C1 segment of cervical spinal cord (tissue), 14 donors: Measurements from ENCODE around the gene OLFML2A.
"Not testable (repeated sequence)": the region's sequence is repeated elsewhere in the genome, so short reads cannot be mapped to it uniquely, and the experiment has no call there.

Experiments used
- DNase-seq, 14 donors: peaks; one replicate each; lab custom pipeline; 2025; lab: John Stamatoyannopoulos, UW

OLFML2A gene

DNA sequence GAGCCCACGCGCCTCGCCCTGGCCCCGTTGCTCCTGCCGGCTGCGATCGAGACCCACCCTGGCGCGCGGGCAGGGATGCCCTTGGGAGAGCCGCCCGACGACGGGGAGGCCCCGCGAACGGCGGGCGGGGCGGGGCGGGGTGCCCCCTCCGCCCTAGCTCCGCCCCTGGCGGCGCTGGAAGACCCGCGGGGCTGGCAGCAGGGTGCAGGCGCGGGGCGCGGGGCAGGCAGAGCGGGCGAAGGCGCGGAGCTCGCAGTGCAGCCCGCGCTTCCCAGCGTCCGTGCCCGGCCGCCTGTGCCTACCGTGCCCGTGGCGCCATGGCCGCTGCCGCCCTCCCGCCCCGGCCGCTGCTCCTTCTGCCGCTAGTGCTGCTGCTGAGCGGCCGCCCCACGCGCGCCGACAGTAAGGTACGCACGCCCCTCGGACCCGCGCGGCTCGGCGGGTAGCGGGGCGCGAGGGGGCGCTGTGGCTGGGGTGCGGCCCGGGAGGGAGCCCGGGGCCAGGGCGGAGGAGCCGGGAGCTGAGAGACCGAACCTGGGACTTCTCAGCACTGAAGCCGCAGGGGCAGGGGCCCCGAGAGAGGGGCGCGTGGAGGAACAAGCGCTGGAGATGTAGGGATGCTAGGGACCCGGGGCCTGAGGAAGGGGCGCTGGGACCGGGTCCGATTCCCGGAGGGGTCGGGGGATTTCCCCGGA lies at the start of gene OLFML2A:
Gene OLFML2A, plus strand, starts transcription at position 180 of the 695 bp plus-strand sequence. Its CDS starts 138 bp downstream, at position 318.
- no peak for DNase-seq

DNA sequence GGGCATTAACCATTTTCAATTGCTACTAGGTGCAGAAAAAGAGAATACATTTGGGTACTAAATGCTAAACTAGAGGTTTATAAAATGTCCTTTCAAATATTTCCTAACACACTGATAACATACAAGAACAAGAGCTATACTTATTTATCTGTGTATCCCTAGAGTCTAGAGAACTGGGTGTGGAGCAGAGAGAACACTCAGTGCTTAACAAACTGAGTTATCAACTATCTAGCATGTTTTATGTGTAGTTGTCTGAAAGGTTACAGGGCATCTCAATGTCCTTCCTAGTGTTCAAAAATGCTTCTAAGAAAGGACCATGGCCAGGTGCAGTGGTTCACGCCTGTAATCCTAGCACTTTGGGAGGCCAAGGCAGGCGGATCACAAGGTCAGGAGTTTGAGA lies 46.2 kb upstream of the OLFML2A start:
- no peak for DNase-seq

DNA sequence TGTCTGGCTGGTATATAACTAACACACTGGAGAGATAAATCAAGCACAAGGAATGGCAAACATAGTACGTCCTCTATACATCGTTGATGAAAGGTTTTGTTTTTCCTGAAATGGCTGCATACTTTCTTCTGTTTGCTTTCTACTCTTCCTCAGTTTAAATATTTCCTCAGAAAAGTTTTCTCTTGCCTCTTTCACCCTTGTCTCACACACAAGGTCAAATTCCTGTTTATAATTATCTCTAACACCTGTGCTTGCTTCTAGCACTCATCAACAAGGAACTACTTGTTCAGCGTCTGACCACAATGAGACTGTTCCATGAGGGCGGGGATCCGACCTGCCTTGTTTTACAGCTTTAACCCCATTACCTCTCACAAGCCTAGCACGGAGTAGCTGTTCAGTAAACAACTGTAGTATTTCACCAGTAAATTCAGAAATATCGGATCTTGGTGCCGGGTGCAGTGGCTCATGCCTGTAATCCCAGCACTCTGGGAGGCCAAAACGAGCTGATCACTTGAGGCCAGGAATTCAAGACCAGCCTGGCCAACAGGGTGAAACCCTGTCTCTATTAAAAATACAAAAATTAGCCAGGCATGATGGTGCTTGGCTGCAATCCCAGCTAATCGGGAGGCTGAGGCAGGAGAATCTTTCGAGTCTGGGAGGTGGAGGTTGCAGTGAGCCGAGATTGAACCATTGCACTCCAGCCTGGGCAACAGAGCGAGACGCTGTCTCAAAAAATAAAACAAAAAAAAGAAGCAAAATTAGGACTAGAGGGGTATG lies 42.8 kb upstream of the OLFML2A start:
- DNase-seq: no peak

DNA sequence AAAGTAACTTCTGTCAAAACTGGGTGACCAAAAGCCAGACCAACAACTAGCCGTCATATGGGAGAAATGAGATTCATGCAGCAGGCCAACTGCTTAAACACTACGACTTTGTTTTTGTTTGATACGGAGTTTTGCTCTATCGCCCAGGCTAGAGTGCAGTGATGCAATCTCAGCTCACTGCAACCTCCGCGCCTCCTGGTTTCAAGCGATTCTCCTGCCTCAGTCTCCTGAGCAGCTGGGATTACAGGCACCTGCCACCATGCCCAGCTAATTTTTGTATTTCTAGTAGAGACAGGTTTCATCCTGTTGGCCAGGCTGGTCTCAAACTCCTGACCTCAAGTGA lies 42.2 kb upstream of the OLFML2A start:
- not testable (repeated sequence) for DNase-seq

DNA sequence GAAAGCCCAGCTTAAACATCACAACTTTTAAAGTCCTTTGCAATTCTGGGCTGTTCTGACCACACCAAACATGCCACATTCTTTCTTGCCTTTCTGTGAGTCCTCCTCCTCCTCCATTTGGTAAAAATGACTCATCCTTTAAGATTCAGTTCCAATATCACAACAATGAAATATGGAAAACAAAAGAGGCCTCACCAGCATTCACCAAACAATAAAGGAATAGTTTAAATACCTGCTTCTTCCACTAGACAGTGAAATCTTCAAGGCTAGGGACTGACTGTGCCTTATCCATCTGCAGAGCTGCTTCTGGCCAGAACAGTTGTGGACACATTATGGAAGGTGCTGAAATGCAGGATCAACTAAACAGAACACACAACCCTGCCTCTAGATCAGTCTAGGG lies 41.8 kb upstream of the OLFML2A start:
- DNase-seq: no peak

DNA sequence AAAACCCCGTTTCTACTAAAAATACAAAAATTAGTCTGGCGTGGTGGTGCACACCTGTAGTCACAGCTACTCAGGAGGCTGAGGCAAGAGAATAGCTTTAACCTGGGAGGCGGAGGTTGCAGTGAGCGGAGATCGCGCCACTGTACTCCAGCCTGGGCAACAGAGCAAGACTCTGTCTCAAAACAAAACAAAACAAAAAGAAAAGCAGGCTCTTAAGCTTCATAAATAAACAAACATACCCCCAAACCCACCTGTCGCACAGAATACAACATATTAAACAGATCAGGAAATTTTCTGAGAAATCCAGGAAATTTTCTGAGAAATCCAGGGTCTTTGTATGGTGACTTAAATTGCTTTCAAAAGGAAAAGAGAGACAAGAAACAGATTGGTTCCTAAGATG lies 38.9 kb upstream of the OLFML2A start:
- DNase-seq: not testable (repeated sequence)

DNA sequence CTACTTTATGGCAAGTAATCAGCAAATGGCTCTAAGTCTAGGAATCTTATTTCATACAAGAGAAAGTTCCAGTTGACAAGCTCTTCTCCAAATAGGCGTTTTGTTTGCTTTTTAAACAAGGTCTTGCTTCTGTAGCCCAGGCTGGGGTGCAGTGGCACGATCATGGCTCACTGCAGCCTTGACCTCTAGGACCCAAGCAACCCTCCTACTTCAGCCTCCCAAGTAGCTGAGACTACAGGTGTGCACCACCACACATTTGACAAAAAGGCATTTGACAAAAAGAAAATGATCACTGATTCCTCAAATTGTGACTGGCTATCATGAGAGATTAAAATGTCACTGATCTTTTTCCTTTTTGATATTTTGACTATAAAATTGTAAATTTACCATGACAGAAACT lies 37.6 kb upstream of the OLFML2A start:
- DNase-seq: no peak

DNA sequence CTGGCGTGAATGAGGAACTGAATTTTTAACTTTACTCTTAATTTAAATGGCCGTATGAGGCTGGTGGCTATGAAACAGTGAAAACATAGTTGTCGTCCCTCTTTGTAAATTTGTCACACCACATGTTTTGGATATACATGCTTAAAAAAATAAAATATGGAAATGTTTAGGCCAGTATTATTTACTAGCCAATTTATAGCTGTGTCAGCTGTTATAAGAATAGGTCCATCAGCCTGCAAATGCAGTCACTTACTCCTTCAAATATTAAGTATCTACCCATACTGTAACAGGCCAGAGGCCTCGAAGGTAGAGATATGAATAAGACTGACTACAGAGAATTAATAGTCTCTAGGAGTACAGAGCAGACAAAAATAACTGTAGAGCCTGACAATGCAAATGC lies 35.8 kb upstream of the OLFML2A start:
- DNase-seq: no peak

DNA sequence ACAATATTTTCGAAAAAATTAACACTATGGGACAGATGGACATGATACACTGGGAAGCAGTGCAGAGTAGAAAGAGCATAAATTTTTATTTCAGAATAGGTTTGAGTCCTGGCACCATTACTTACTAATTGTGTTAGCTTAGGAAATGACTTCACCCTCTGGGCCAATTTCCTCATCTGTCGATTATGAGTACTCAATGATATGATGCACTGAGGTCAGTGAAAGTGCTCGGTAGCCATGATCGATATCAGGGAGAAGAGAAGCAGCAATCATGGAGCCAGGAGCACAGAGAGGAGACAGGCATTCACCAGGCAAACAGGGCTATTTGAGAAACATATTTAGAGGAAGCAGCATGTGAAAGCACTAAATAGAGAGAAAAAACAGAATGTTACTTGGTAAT lies 35.3 kb upstream of the OLFML2A start:
- no peak for DNase-seq

DNA sequence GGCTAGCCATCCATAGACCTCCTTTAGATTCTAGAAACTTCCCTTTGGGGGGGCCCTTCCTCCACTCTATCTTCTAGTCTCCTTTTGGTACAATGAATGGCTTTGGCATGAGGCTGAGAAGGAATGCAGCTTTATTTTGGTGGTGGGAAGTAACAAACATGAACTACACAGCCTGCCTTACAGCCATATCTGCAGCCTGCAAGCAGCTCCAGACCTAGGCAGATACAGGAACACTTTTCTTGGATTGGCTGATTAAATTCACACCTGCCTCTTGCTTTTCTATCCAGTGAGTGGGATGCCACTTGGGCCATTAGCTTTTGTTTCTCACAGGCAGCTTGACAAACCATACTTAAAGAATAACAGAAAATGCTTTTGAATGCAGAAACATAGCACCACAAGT lies 34.0 kb upstream of the OLFML2A start:
- no peak for DNase-seq

DNA sequence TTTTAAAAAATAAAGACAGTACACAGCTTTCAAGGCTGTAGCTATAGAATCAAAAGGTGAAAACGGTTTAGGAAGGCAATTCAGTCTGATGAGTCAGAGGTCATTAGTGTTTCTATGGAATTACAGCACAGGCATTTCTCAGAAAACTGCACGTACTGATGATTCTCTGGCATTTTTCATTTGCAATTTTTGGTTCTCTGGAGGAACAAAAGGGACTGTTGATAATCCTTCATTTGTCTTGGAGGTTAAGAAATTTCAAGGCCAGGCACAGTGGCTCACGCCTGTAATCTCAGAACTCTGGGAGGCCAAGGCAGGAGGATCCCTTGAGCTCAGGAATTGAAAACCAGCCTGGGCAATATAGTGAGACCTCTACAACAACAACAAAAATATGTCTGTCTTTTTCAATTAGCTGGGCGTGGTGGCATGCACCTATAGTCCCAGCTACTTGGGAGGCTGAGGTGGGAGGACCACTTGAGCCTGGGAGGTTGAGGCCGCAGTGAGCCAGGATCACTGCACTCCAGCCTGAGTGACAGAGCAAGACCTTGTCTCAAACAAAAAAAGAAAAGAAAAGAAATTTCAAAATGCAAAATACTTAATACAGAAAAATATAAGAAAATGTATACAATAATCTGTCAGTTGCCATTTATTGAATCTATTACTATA lies 33.1 kb upstream of the OLFML2A start:
- no peak for DNase-seq

DNA sequence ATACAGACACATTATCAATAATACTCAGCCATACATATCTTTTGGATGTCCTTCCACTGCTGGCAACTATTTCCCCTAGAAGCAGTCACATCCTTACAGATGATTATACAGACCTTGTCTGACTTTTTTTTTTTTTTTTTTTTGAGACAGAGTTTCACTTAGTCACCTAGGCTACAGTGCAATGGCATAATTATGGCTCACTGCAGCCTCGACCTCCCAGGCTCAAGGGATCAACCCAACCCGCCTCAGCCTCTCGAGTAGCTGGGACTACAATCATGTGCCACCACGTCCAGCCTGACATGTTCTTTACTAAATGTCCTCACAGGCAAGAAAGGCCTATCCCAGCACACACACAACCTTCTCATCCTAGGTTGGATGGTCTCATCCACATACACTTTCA lies 29.9 kb upstream of the OLFML2A start:
- DNase-seq: no peak

DNA sequence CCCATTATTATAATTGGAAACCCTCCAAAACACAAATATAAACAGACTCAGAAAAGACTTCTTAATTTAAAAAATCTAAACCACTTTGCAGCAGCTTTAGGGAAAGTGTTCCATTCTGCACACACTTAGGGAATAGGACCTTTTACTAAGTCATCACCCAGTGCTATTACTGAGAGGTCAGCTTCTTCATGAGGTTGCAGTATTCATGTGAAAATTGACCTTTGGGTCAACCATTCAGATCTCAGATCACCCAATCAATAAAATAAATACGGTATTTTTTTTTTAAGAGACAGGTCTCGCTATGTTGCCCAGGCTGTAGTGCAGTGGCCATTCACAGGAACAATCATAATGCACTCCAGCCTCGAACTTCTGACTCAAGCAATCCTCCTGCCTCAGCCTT lies 27.6 kb upstream of the OLFML2A start:
- no peak for DNase-seq

DNA sequence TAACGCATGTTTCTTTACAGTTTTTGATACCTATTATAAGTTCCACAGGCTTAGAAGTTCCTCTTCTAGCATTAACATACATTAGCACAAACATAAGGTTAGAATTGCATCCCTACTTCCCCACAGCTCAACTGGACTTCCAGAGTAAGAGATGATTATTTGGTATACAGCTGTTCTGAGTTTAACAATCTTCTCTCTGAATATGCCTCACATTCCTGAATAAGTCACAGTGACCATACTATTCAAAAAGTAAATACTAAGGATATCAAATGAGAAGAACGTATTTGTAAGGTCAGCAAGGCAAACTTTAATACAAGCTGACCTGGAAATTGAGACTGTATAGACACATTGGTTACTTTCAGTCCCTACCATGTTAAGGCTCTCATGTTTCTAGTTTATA lies 27.2 kb upstream of the OLFML2A start:
- no peak for DNase-seq

DNA sequence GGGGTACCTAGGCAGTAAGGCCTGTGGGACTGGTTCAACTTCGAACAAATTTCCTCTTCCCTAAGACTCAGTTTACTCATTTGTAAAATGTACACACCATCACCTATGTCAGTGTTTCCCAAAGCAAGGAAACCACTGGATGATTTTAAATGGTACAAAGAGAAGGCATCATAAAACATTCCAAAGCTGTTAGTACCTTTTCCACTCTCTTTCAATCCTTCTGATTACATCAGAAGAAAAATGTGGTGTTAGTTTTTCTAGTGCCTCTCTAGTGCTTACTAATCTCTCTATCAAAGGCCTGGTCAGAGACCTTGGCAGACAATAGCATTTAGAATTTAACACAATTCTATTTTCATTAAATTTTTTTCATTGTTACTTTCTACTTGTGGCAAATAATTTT lies 24.0 kb upstream of the OLFML2A start:
- DNase-seq: no peak

DNA sequence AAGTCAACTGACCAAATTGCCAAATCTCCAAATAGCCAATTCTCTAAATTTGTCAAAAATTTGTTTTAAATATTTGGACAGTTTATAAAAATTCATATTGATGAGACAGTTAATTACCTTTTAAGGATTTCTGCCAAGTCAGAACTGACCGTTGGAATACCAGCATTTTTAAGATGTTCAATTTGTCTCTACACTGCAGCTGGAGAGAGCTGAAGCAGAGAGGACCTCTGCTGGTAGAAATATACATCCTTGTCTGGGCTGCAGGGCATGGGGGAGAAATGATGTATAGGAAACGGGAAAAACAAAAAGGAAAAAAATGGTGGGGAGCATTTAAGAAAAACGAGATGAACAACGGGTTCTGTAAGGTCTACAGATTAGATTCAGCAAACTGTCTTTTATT lies 22.6 kb upstream of the OLFML2A start:
- DNase-seq: no peak

DNA sequence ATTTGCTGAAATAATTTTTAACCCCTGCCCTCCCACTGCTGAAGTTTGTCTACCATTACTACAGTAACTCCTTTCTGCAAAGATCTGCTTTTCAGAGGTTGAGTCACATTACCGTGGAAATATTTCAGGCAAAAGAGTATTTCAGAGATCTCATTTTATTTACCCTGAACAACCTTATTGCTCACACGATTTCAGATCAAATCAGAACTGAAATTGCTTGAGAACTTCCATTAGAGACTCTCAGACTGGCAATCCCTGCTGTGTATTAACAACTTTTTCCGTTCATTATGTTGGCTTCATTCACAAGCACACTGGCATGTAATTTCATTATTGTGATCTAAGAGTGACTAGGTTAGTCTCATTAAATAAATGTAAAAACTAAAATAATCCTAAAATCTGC lies 21.9 kb upstream of the OLFML2A start:
- DNase-seq: no peak

DNA sequence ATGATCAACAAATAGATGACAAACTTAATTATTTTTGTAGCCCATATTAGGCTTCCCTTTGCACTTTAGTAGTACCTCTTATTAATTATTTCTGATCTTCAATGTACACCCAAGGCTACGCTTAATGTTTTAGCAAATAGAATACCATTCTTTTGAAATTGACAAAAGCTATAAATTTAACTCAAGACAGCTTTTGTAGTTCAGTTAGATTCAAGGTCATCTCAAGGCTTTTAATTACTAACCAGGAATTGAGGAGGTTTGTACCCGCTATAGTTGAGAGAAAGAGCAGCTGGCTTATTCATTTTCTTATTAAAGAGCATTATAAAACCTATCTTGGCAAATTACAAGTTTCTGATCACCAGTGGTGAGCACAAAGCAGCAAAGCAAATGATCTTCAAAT lies 20.9 kb upstream of the OLFML2A start:
- no peak for DNase-seq

DNA sequence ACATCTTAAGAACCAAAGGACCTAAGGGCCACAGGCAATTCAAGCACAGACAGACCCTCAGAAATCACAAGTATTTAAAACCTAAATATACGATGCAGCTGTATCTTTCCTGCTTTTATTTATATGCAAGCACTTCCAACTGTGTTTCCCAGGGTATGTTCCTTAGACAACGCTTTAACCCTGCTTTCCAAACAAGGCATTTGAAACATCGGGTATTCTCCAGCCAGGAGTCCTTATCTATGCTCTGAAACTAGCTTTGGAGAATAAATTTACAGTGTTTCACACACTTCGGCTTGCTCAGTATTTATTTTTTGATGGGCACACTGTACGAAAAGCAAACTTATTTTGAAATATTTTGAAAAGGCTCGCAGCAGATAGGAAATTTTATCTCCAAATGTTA lies 19.3 kb upstream of the OLFML2A start:
- no peak for DNase-seq

DNA sequence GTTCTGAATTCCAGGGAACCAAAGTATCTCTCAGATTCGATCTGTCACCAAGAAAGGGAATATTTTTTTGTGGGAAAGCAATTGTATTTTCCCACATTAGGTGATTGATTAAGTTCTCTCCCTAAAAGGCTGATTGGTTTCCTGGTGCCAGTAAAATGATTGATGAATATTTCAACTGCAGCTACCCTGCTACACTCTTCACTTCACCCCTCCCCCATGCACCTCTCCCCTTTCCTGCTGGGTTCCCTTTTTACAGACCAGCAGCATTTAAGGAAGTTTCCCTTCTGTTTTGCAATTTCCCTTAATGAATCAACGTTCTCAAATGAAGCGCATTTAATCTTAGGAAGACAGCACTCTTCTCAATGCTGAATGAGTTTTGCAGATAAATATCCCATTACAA lies 18.9 kb upstream of the OLFML2A start:
- DNase-seq: no peak

DNA sequence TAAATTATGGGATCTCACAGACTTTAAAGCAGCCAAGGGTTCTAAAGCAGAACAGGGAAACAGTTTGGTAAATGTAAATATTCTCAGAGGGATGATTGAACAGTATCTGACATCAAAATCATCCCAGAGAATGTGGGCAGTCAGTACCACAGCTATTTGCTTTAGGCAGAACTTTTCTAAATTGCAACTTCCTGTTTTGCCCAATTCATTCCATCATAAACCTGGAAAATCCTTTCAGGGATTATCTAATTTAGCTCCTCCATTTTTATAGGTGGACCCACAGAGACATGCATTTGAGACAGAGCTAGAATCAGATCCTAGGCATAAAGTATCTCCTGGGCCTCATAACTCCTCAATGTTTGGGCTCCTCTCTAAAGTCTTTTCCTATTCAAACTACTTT lies 18.2 kb upstream of the OLFML2A start:
- no peak for DNase-seq

DNA sequence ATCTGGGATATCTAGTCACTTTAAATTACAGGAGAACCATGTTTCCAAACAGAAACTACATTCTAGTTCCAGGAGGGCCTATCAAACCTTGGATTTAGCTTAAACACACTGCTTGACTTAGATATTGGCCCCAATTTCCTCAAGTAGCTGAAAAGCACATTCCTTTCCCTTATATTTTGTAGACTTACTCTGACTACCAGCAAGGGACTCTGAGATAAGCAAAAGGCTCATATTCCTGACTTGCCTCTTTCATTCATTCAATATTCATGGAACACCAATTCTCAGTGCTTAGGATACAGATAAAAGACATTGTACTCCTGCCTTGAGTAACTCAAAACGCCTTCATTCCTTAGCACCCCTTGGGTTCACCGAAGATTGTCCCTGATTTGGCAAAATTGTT lies 17.6 kb upstream of the OLFML2A start:
- DNase-seq: no peak

DNA sequence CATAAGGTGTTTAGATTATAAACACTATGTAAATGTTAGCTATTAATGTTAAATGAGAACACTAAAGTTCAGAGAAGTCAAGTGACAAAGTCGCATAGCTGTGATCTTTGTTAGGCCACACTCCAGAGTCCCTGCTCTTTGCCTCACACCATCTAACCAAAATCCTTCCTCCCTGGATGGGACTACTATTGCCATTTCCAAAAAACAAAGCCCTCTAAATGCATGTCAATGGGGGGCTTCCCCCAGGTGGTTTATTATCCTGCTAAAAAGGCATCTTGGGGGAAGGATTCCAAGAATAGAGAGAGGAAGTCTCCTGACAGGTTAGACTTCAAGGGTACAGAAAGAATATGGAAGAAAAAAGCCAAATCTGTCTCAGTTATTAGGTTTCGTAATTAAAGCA lies 16.2 kb upstream of the OLFML2A start:
- DNase-seq: no peak
